Stimulated activated effector memory CD8-positive, alpha-beta T cell treated with anti-CD3 and anti-CD28 coated beads, Interleukin-12 subunit alpha, Interleukin-12 subunit beta, amount 100 ng/mL, for 72 hours (primary cell): ENCODE measurements around the gene GCN1.
"Not testable (repeated sequence)": the region's sequence is repeated elsewhere in the genome, so short reads cannot be mapped to it uniquely, and the experiment has no call there.

ENCODE experiments used
- ATAC-seq: fragments of 150-1000 bp; cut with Tn5 transposase; 2 replicates; pipeline ENCODE4 v1.10.0; 2021
- DNase-seq, 2 donors: peaks; one replicate each; pipeline ENCODE4 v3.0.0; 2021 to 2022; ENCODE audit warnings: low spot score in 2 of 2
- H3K27ac Mint-ChIP-seq: one replicate; pipeline ENCODE4 v1.8.0; 2022; ENCODE audit warnings: mild to moderate bottlenecking, mixed read lengths
- H3K36me3 Mint-ChIP-seq: one replicate; pipeline ENCODE4 v1.8.0; 2022; ENCODE audit warnings: mild to moderate bottlenecking, mixed read lengths
- H3K4me1 Mint-ChIP-seq: one replicate; pipeline ENCODE4 v1.8.0; 2022; ENCODE audit warnings: mixed read lengths
- H3K4me3 Mint-ChIP-seq: one replicate; pipeline ENCODE4 v1.8.0; 2022; ENCODE audit warnings: mild to moderate bottlenecking, mixed read lengths
- H3K9me3 Mint-ChIP-seq: one replicate; pipeline ENCODE4 v1.8.0; 2022; ENCODE audit warnings: mixed read lengths

GCN1 gene

GRCh38 chr12:120209851-120210250 is 15.3 kb upstream of the GCN1 start:
- Mint-ChIP-seq H3K9me3 (no peaks in the 10 kb centered on the region), H3K36me3 (peaks cover 62% of the 10 kb centered on the region), H3K4me1 (peaks cover 8% of the 10 kb centered on the region), H3K4me3 (no peak overlapping the region), H3K27ac (no peak overlapping the region)
- ATAC-seq (no peak), DNase-seq (no peak)

- Mint-ChIP-seq H3K36me3 (peaks cover 46% of the 10 kb centered on the region), H3K27ac (no peak overlapping the region), H3K4me3 (no peak overlapping the region), H3K4me1 (peaks cover 11% of the 10 kb centered on the region), H3K9me3 (no peaks in the 10 kb centered on the region)
- ATAC-seq (no peak), DNase-seq (no peak)
Observed at GRCh38 chr12:120207227-120207626, 12.7 kb upstream of the GCN1 start.

- ATAC-seq, H3K27ac Mint-ChIP-seq, H3K4me3 Mint-ChIP-seq, DNase-seq, H3K9me3 Mint-ChIP-seq: not testable (repeated sequence)
- peaks cover 43% of the 10 kb centered on the region for H3K36me3 Mint-ChIP-seq
- peaks cover 13% of the 10 kb centered on the region for H3K4me1 Mint-ChIP-seq
Observed at GRCh38 chr12:120206781-120207180, 12.3 kb upstream of the GCN1 start.

- no peak for ATAC-seq
- no peak for DNase-seq
- no peak overlapping the region for H3K27ac Mint-ChIP-seq
- no peaks in the 10 kb centered on the region for H3K9me3 Mint-ChIP-seq
- peaks cover 7% of the 10 kb centered on the region for H3K4me1 Mint-ChIP-seq
- H3K36me3 Mint-ChIP-seq = peaks cover 43% of the 10 kb centered on the region
- H3K4me3 Mint-ChIP-seq = no peak overlapping the region
Observed at GRCh38 chr12:120206228-120206627, 11.7 kb upstream of the GCN1 start.

GRCh38 chr12:120204171-120204570 is 9.7 kb upstream of the GCN1 start:
- Mint-ChIP-seq H3K4me1 (peaks cover 22% of the 10 kb centered on the region), H3K36me3 (peaks cover 48% of the 10 kb centered on the region), H3K4me3 (no peak overlapping the region), H3K27ac (no peak overlapping the region), H3K9me3 (no peaks in the 10 kb centered on the region)
- DNase-seq = no peak
- ATAC-seq = no peak

GRCh38 chr12:120200364-120200800 is 5.9 kb upstream of the GCN1 start:
- Mint-ChIP-seq H3K4me1 (peaks cover 49% of the 10 kb centered on the region), H3K36me3 (peaks cover 70% of the 10 kb centered on the region), H3K27ac (peak overlapping the region; percentile 100), H3K4me3 (peak overlapping the region; percentile 92), H3K9me3 (no peaks in the 10 kb centered on the region)
- DNase-seq (no peak), ATAC-seq (no peak)

- H3K9me3 Mint-ChIP-seq = no peaks in the 10 kb centered on the region
- peaks cover 76% of the 10 kb centered on the region for H3K36me3 Mint-ChIP-seq
- H3K27ac Mint-ChIP-seq = peak overlapping the region; percentile 100
- peak; percentile 28 to 67 for DNase-seq
- peaks cover 54% of the 10 kb centered on the region for H3K4me1 Mint-ChIP-seq
- peak overlapping the region; percentile 92 for H3K4me3 Mint-ChIP-seq
- ATAC-seq = peak; percentile 2
Observed at GRCh38 chr12:120199595-120200306, 5.2 kb upstream of the GCN1 start.

GRCh38 chr12:120199025-120199424 is 4.5 kb upstream of the GCN1 start:
- Mint-ChIP-seq H3K27ac (peak overlapping the region; percentile 100), H3K4me1 (peaks cover 54% of the 10 kb centered on the region), H3K9me3 (no peaks in the 10 kb centered on the region), H3K4me3 (peak overlapping the region; percentile 92), H3K36me3 (peaks cover 78% of the 10 kb centered on the region)
- DNase-seq (no peak), ATAC-seq (no peak)

- ATAC-seq = no peak
- Mint-ChIP-seq H3K9me3 (no peaks in the 10 kb centered on the region), H3K27ac (peak overlapping the region; percentile 100), H3K4me3 (peak overlapping the region; percentile 92), H3K36me3 (peaks cover 84% of the 10 kb centered on the region), H3K4me1 (peaks cover 61% of the 10 kb centered on the region)
- DNase-seq = no peak
Observed at GRCh38 chr12:120197542-120197887, 3.0 kb upstream of the GCN1 start.

- DNase-seq, ATAC-seq, H3K9me3 Mint-ChIP-seq: not testable (repeated sequence)
- peak overlapping the region; percentile 92 for H3K4me3 Mint-ChIP-seq
- H3K36me3 Mint-ChIP-seq = peaks cover 89% of the 10 kb centered on the region
- H3K27ac Mint-ChIP-seq = peak overlapping the region; percentile 100
- peaks cover 60% of the 10 kb centered on the region for H3K4me1 Mint-ChIP-seq
Observed at GRCh38 chr12:120196817-120197541, 2.5 kb upstream of the GCN1 start.

- Mint-ChIP-seq H3K27ac (peak overlapping the region; percentile 100), H3K4me3 (peak overlapping the region; percentile 92), H3K4me1 (peaks cover 64% of the 10 kb centered on the region), H3K36me3 (peaks cover 89% of the 10 kb centered on the region), H3K9me3 (no peaks in the 10 kb centered on the region)
- DNase-seq = no peak
- no peak for ATAC-seq
Observed at GRCh38 chr12:120196363-120196762, 1.8 kb upstream of the GCN1 start.

- no peaks in the 10 kb centered on the region for H3K9me3 Mint-ChIP-seq
- H3K4me3 Mint-ChIP-seq = peak overlapping the region; percentile 92
- peaks cover 88% of the 10 kb centered on the region for H3K36me3 Mint-ChIP-seq
- peak overlapping the region; percentile 100 for H3K27ac Mint-ChIP-seq
- peaks cover 48% of the 10 kb centered on the region for H3K4me1 Mint-ChIP-seq
- DNase-seq = no peak
- ATAC-seq = peak; percentile 38
Observed at GRCh38 chr12:120194226-120194533, 335 bp downstream of the GCN1 start.

- H3K36me3 Mint-ChIP-seq = peaks cover 88% of the 10 kb centered on the region
- peaks cover 39% of the 10 kb centered on the region for H3K4me1 Mint-ChIP-seq
Observed at GRCh38 chr12:120193286-120193685, 1.2 kb downstream of the GCN1 start.

GRCh38 chr12:120190985-120191480 is 3.5 kb downstream of the GCN1 start:
- DNase-seq (no peak), ATAC-seq (no peak)
- peaks cover 88% of the 10 kb centered on the region for H3K36me3 Mint-ChIP-seq
- no peak overlapping the region for H3K27ac Mint-ChIP-seq
- H3K4me1 Mint-ChIP-seq = peaks cover 32% of the 10 kb centered on the region
- no peaks in the 10 kb centered on the region for H3K9me3 Mint-ChIP-seq
- no peak overlapping the region for H3K4me3 Mint-ChIP-seq

More at GRCh38 chr12:120193286-120193685, 1.2 kb downstream of the GCN1 start:
- Mint-ChIP-seq H3K4me3 (peak overlapping the region; percentile 92), H3K27ac (peak overlapping the region; percentile 100)
- not testable (repeated sequence) for ATAC-seq, DNase-seq, H3K9me3 Mint-ChIP-seq

- H3K36me3 Mint-ChIP-seq = peaks cover 88% of the 10 kb centered on the region
Observed at GRCh38 chr12:120190386-120190785, 4.1 kb downstream of the GCN1 start.

GRCh38 chr12:120186654-120187053 is 7.9 kb downstream of the GCN1 start:
- peaks cover 99% of the 10 kb centered on the region for H3K36me3 Mint-ChIP-seq
- H3K27ac Mint-ChIP-seq = peak overlapping the region; percentile 32
- no peaks in the 10 kb centered on the region for H3K9me3 Mint-ChIP-seq
- DNase-seq (no peak), ATAC-seq (no peak)
- H3K4me1 Mint-ChIP-seq = peaks cover 26% of the 10 kb centered on the region
- H3K4me3 Mint-ChIP-seq = no peak overlapping the region

More at GRCh38 chr12:120190386-120190785, 4.1 kb downstream of the GCN1 start:
- ATAC-seq (no peak), DNase-seq (no peak)
- H3K4me1 Mint-ChIP-seq = peaks cover 32% of the 10 kb centered on the region
- no peak overlapping the region for H3K27ac Mint-ChIP-seq
- H3K9me3 Mint-ChIP-seq = no peaks in the 10 kb centered on the region
- H3K4me3 Mint-ChIP-seq = no peak overlapping the region
